Effector memory CD4-positive, alpha-beta T cell (primary cell): Measurements from ENCODE around the gene MBTPS1.

ENCODE experiments used
- DNase-seq, 3 donors: peaks; one replicate each; pipeline ENCODE4 v3.0.0-alpha.2; 2020
- H3K27ac ChIP-seq: 2 replicates; pipeline ENCODE4 v1.7.0; 2013; ENCODE audit warnings: mild to moderate bottlenecking, low read length, moderate library complexity; ENCODE audit not compliant: insufficient read depth, poor library complexity, severe bottlenecking
- H3K27me3 ChIP-seq: replicated peaks from 2 replicates; pipeline ENCODE4 v1.7.0; 2013; ENCODE audit warnings: mild to moderate bottlenecking, low read length; ENCODE audit not compliant: insufficient read depth, control insufficient read depth, poor library complexity, severe bottlenecking
- H3K36me3 ChIP-seq: 2 replicates; pipeline ENCODE4 v1.7.0; 2013; ENCODE audit warnings: mild to moderate bottlenecking, low read length, moderate library complexity; ENCODE audit not compliant: control insufficient read depth, insufficient read depth
- H3K4me1 ChIP-seq: 2 replicates; pipeline ENCODE4 v1.7.0; 2013; ENCODE audit warnings: low read length, mild to moderate bottlenecking; ENCODE audit not compliant: control insufficient read depth, insufficient read depth, poor library complexity, severe bottlenecking
- H3K4me3 ChIP-seq: 2 replicates; pipeline ENCODE4 v1.7.0; 2013; ENCODE audit warnings: low read length, low read depth, mild to moderate bottlenecking; ENCODE audit not compliant: insufficient read depth, poor library complexity, severe bottlenecking
- H3K9me3 ChIP-seq: 2 replicates; pipeline ENCODE4 v1.7.0; 2013; ENCODE audit warnings: mild to moderate bottlenecking, low read length, moderate library complexity; ENCODE audit not compliant: control insufficient read depth

MBTPS1 gene

GRCh38 chr16:84058211-84058610, 58.5 kb downstream of the MBTPS1 start:
- Histone ChIP-seq H3K36me3 (peaks cover 96% of the 10 kb centered on the region), H3K9me3 (no peaks in the 10 kb centered on the region), H3K27me3 (no peaks in the 10 kb centered on the region), H3K27ac (no peak overlapping the region), H3K4me1 (no peaks in the 10 kb centered on the region), H3K4me3 (no peak overlapping the region)
- DNase-seq = no peak

GRCh38 chr16:84056933-84057332, 59.8 kb downstream of the MBTPS1 start:
- Histone ChIP-seq H3K4me3 (no peak overlapping the region), H3K36me3 (peaks cover 96% of the 10 kb centered on the region), H3K4me1 (no peaks in the 10 kb centered on the region), H3K27me3 (no peaks in the 10 kb centered on the region), H3K9me3 (no peaks in the 10 kb centered on the region), H3K27ac (no peak overlapping the region)
- DNase-seq = no peak

GRCh38 chr16:84055801-84056634, 60.7 kb downstream of the MBTPS1 start:
- Histone ChIP-seq H3K27me3 (no peaks in the 10 kb centered on the region), H3K27ac (no peak overlapping the region), H3K4me1 (no peaks in the 10 kb centered on the region), H3K9me3 (no peaks in the 10 kb centered on the region), H3K36me3 (peaks cover 89% of the 10 kb centered on the region), H3K4me3 (no peak overlapping the region)
- DNase-seq = no peak

GRCh38 chr16:84055366-84055765, 61.4 kb downstream of the MBTPS1 start:
- Histone ChIP-seq H3K9me3 (no peaks in the 10 kb centered on the region), H3K27me3 (no peaks in the 10 kb centered on the region), H3K27ac (no peak overlapping the region), H3K36me3 (peaks cover 87% of the 10 kb centered on the region), H3K4me1 (no peaks in the 10 kb centered on the region), H3K4me3 (no peak overlapping the region)
- DNase-seq = no peak

- Histone ChIP-seq H3K27ac (no peak overlapping the region), H3K4me3 (no peak overlapping the region), H3K27me3 (no peaks in the 10 kb centered on the region), H3K36me3 (peaks cover 87% of the 10 kb centered on the region), H3K9me3 (no peaks in the 10 kb centered on the region), H3K4me1 (no peaks in the 10 kb centered on the region)
- no peak for DNase-seq
Observed at GRCh38 chr16:84054916-84055315, 61.8 kb downstream of the MBTPS1 start.

- Histone ChIP-seq H3K4me1 (no peaks in the 10 kb centered on the region), H3K9me3 (no peaks in the 10 kb centered on the region), H3K27me3 (no peaks in the 10 kb centered on the region), H3K27ac (no peak overlapping the region), H3K4me3 (no peak overlapping the region), H3K36me3 (peaks cover 85% of the 10 kb centered on the region)
- DNase-seq = no peak
Observed at GRCh38 chr16:84054271-84054670, 62.5 kb downstream of the MBTPS1 start.

- peaks cover 75% of the 10 kb centered on the region for H3K36me3 ChIP-seq
- H3K27ac ChIP-seq = no peak overlapping the region
- H3K4me3 ChIP-seq = no peak overlapping the region
- no peaks in the 10 kb centered on the region for H3K27me3 ChIP-seq
- no peaks in the 10 kb centered on the region for H3K9me3 ChIP-seq
- DNase-seq = no peak
- no peaks in the 10 kb centered on the region for H3K4me1 ChIP-seq
Observed at GRCh38 chr16:84053237-84053636, 63.5 kb downstream of the MBTPS1 start.

GRCh38 chr16:84052071-84052622, 64.6 kb downstream of the MBTPS1 start:
- Histone ChIP-seq H3K27me3 (no peaks in the 10 kb centered on the region), H3K9me3 (no peaks in the 10 kb centered on the region), H3K36me3 (peaks cover 64% of the 10 kb centered on the region), H3K4me1 (no peaks in the 10 kb centered on the region), H3K27ac (no peak overlapping the region), H3K4me3 (no peak overlapping the region)
- no peak for DNase-seq

GRCh38 chr16:84050316-84050715, 66.4 kb downstream of the MBTPS1 start:
- Histone ChIP-seq H3K4me1 (no peaks in the 10 kb centered on the region), H3K4me3 (no peak overlapping the region), H3K27me3 (no peaks in the 10 kb centered on the region), H3K36me3 (peaks cover 47% of the 10 kb centered on the region), H3K9me3 (no peaks in the 10 kb centered on the region), H3K27ac (no peak overlapping the region)
- DNase-seq = no peak

- H3K9me3 ChIP-seq = no peaks in the 10 kb centered on the region
- H3K36me3 ChIP-seq = peaks cover 39% of the 10 kb centered on the region
- no peak for DNase-seq
- no peaks in the 10 kb centered on the region for H3K4me1 ChIP-seq
- no peak overlapping the region for H3K27ac ChIP-seq
- no peaks in the 10 kb centered on the region for H3K27me3 ChIP-seq
- no peak overlapping the region for H3K4me3 ChIP-seq
Observed at GRCh38 chr16:84049403-84050060, 67.2 kb downstream of the MBTPS1 start.
